GM18526 (cell line): ENCODE results near the gene RHBG.

ENCODE experiments used
- POLR2A ChIP-seq: IDR thresholded peaks from 3 replicates; pipeline ENCODE4 v1.6.1; 2011; ENCODE audit not compliant: insufficient read length; ENCODE audit errors: extremely low read depth

Gene RHBG, protein sequence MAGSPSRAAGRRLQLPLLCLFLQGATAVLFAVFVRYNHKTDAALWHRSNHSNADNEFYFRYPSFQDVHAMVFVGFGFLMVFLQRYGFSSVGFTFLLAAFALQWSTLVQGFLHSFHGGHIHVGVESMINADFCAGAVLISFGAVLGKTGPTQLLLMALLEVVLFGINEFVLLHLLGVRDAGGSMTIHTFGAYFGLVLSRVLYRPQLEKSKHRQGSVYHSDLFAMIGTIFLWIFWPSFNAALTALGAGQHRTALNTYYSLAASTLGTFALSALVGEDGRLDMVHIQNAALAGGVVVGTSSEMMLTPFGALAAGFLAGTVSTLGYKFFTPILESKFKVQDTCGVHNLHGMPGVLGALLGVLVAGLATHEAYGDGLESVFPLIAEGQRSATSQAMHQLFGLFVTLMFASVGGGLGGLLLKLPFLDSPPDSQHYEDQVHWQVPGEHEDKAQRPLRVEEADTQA

GRCh38 chr1:156368889-156369684 is at the start of gene RHBG:
RHBG (plus strand) TSS chr1:156369211; CDS start chr1:156369250, 39 bp downstream.
- no peak for TF ChIP-seq POLR2A

DNA sequence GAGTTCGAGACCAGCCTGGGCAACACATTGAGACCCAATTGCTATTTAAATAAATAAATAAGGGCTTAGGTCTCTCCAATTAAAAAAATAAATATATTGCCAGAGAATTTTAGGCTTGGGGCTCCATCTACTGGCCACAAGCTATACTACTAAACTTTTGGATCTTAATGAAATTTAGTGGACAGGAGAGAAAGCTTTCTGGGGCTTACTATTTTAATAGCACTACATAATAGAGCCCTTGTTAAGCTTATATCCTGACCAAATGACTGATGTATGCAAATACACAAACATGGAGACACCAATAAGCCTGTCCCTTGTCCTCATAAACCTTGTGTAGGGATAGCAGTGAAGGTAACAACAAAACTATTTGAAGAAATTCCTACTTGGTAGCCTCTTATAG is 49.3 kb upstream of the RHBG start:
- no peak for TF ChIP-seq POLR2A

- TF ChIP-seq POLR2A, result no peak
These were observed 48.5 kb upstream of the RHBG start for GRCh38 chr1:156320560-156320959.

DNA sequence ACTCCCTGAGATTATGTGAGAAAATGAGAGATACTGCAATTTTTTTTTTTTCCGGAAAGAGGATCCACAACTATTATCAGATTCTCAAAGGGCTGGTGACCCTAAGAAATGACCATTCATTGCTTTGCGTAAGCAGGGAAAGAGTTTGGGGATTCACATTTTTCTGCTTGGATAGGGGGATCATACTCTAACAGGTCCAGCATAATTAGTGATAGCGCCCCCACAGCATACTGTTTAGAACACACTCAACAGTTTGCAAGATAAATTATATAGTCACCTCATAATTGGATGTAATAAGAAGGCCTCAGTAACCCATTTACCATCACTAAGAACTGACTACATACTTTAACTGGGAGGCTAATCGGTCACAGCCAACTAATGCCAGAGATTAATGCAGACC is 32.8 kb upstream of the RHBG start:
- no peak for TF ChIP-seq POLR2A

GRCh38 chr1:156337052-156337887 is 31.7 kb upstream of the RHBG start:
- TF ChIP-seq POLR2A, result no peak

DNA sequence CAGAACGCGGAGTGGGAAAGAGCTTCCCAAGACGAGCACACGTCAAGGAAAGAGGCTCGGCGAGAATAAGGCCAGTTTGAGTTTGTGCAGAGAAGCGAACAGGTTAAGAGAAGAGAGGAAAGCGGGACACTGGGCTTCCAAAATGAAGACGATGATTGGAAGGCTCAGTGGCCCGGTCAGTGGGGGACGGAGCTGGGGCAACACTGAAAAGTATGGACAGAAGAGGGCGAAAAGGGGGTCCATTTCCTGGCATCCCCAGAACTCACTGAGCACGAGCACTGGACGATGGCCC is 31.2 kb upstream of the RHBG start:
- no peak for TF ChIP-seq POLR2A

GRCh38 chr1:156338180-156338976 is 30.6 kb upstream of the RHBG start, which contains the start of the genes CCT3 and TSACC:
CCT3 (minus strand) TSS chr1:156338292; CDS start chr1:156338184, 108 bp downstream.
TSACC (plus strand) TSS chr1:156338526; CDS start chr1:156339758, 1,232 bp downstream.
- TF ChIP-seq POLR2A, result peak; percentile 88

GRCh38 chr1:156342166-156342955 is 26.6 kb upstream of the RHBG start:
- no peak for TF ChIP-seq POLR2A

DNA sequence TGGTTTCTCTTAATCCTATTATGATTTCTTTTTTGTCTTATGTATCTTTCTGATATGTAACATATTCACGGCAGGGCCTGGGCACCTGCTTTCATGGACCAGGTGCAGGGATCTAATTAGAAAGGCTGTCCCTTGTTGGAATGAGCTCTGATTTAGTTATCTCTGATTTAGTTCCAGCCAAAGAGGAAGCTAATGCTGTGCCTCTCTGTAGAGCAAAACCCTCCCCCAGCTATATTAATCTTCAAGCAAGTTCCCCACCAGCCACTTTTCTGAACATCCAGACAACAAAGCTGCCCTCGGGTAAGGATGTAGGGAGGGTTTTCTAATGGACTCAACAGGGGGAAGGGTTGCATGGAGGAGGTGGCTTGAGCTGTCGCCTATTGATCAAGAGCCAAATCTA is 24.6 kb upstream of the RHBG start:
- TF ChIP-seq POLR2A, result no peak

DNA sequence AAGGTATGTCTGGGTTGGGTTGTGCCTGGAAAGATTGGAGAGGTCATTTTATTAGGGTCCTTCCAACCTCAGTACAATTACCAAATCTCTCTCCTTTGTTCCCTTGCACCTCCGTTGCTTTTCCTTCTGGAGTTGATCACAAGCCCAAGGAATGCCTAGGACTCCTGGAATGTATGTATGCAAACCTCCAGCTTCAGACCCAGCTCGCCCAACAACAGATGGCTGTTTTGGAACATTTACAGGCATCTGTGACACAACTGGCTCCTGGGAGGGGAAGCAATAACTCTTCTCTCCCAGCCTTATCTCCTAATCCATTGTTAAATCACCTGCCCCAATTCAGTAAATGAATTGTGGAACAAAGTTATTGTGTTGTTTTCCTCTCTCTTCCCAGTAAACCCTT is 22.4 kb upstream of the RHBG start:
- TF ChIP-seq POLR2A, result no peak

DNA sequence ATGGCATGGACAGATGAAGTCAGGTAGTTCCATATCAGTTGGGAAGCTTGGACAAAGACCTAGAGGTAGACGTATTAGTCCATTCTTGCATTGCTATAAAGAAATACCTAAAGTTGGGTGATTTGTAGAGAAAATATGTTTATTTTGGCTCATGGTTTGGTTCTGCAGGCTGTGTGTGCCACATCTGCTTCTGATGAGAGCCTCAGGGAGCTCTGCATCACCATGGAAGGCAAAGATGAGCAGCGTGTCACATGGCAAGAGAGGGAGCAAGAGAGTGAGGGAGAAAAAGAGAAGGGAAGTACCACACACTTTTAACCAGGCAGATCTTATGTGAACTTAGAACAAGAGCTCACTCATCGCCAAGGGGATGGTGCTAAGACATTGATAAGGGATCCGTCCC is 21.7 kb upstream of the RHBG start:
- no peak for TF ChIP-seq POLR2A

- no peak for TF ChIP-seq POLR2A
These were observed 12.6 kb upstream of the RHBG start for GRCh38 chr1:156356262-156356874.

DNA sequence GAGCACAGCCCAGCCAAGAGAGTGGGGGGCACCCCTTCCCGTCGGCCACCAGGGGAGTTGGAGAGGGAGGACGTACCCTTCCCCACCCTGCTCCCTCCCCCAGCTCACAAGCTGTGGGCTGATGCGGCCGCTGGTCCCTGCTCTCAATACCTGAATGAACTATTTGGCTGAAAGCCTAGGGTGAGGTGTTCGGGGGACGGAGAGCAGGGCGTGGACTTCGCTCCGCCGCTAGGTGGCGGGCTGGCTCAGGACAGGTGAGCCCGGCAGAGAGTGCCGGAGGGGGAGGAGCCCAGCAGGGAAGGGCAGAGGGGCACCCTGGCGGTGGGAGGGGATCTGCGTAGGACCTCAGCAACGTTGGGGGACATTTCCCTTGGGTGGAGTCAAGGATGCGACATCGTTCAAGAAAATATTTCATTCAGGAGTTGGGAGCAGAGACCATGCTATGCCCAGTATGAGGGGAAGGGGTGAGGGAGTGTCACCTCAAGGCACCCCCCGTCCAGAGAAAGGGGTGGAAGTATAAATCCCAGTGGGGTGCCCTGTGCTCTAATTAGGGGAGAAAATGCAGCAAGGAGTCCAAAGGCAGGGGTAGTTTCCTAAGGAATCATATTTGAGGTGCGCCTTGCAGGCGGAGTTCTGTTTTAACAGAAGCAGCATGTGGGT is 12.0 kb upstream of the RHBG start:
- TF ChIP-seq POLR2A, result no peak
